ENCODE results near the gene CPNE9. TPM values are rescaled to one million over a fixed set of nuclear protein-coding genes. Genes with fewer than 3 reads are reported as not detected.

The CPNE9 gene
- total and polyA plus RNA-seq, 2 of the 13 experiments (the other 11 are each of a cell fraction or from before 2014, with no cell fraction given), result 0.20 TPM; not detected in 1

DNA sequence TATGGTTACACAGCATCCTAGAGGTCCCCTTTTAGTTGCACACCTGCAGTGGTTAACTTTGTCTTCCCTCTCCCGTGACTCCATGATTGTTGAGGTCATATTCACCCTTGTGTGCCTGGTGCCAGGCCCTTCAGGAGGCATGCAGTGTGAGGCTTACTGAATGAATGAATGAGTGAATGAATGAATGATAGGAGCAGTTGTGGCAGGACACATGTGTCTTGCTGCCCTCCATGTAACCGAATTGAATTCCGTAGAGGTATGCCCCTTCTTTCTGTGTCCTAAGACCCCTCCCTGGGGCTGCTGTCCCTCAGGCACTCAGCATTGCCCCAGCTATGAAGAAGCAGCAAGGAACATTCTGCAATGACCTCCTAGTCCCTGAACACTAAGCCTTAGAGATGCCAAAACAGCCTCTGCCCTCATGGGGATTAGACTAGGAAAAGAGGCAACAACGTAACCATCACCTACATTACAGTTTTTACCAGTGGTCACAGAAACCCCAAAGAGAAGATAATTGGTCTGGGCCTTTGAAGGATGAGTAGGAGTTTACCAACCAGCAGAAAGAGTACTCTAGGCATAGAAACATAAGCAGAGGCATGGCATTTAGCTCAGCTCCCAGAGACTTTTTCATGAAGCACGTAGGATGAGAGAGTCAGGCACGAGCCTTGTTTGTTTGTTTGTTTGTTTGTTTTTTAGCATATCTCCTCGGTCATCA is 22.5 kb upstream of the CPNE9 start (continued):
- TF ChIP-seq MNT (IDR thresholded peaks at IDR 0.05), result no peak
- peak; percentile 69; the same call in 1 of the 2 replicates for TF ChIP-seq ZNF24 (IDR thresholded peaks at IDR 0.05)
- TF ChIP-seq RBAK (CRISPR knock-in tag; IDR thresholded peaks at IDR 0.05), result no peak
- no peak for TF ChIP-seq EZH2 (conservative IDR thresholded peaks at IDR 0.05; ENCODE audit: low read depth, low read length)
- TF ChIP-seq ZSCAN5A (CRISPR knock-in tag; IDR thresholded peaks at IDR 0.05; ENCODE audit: borderline replicate concordance), result no peak
- TF ChIP-seq ZNF747 (CRISPR knock-in tag; IDR thresholded peaks at IDR 0.05; ENCODE audit: borderline replicate concordance), result no peak
- TF ChIP-seq SMAD9 (CRISPR knock-in tag; IDR thresholded peaks at IDR 0.05), result no peak
- TF ChIP-seq E2F2 (CRISPR knock-in tag; IDR thresholded peaks at IDR 0.05; ENCODE audit: borderline replicate concordance), result no peak
- TF ChIP-seq MLX (CRISPR knock-in tag; IDR thresholded peaks at IDR 0.05), result no peak

All from HepG2 (cell line).